ENCODE data around the gene MAP2K2. TPM values are rescaled to one million over a fixed set of nuclear protein-coding genes. Genes with fewer than 3 reads are reported as not detected.

MAP2K2 gene
- total and polyA plus RNA-seq, 4 donors = 40.3 to 72.7 (median 54.1) TPM

DNA sequence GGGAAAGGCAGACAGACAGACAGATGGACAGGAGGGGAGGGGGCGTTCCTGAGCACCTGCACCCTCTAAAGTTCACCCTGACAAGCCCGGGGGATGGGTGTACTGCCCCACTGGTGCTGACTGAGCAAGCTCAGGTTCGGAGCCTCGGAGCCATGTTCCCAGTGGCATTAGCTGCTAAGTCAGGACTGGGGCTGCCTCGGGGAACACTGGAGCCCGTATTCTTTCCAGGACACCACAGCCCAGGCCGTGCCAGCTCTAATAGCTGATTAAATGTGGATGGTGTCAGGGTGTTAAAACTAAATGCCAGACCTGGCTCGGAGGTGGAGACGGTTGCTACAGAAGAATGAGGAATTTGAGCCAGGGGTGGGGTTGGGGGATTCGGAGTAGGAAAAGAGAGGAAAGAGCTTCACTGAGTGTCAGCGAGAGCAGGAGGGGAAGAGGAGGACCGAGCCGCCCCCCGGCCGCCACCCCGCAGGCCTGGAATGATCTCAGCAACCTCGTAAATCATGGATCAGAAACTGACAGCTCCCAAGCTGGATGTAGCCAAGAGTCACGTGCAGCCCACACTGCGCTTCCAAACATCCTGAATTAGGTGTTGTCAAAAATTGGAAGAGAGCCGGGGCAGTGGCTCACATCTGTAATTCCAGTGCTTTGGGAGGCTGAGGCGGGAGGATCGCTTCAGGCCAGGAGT is 10.4 kb downstream of the MAP2K2 start:
- Histone ChIP-seq H3K27me3 (ENCODE audit: control insufficient read depth in 4 of 4, insufficient read depth in 4 of 4, low read length in 3 of 4) (no peaks in the 10 kb centered on the region), H3K9me3 (ENCODE audit: control insufficient read depth in 4 of 4, low read length in 3 of 4) (no peaks in the 10 kb centered on the region), H3K36me3 (ENCODE audit: control insufficient read depth in 4 of 4, insufficient read depth in 3 of 4, low read depth in 1 of 4, low read length in 3 of 4) (peaks cover 11 to 55% (median 14%) of the 10 kb centered on the region in 4 donors), H3K27ac (ENCODE audit: low read depth in 1 of 2, low read length in 2 of 2) (no peak overlapping the region), H3K4me1 (ENCODE audit: control insufficient read depth in 4 of 4, insufficient read depth in 4 of 4, low read length in 3 of 4) (peaks cover 0 to 4% (median 0%) of the 10 kb centered on the region in 4 donors), H3K9ac (ENCODE audit: low read depth in 1 of 2, low read length in 2 of 2) (no peak overlapping the region), H3K4me3 (ENCODE audit: low read depth in 1 of 3, low read length in 3 of 3) (no peak overlapping the region)
- WGBS = 94% methylated on average over 22 of the region's 22 CpGs
- TF ChIP-seq HNF4G (IDR thresholded peaks at IDR 0.05) (no peak), YY1 (IDR thresholded peaks at IDR 0.05) (no peak)
- TF ChIP-seq, protein P1, sequence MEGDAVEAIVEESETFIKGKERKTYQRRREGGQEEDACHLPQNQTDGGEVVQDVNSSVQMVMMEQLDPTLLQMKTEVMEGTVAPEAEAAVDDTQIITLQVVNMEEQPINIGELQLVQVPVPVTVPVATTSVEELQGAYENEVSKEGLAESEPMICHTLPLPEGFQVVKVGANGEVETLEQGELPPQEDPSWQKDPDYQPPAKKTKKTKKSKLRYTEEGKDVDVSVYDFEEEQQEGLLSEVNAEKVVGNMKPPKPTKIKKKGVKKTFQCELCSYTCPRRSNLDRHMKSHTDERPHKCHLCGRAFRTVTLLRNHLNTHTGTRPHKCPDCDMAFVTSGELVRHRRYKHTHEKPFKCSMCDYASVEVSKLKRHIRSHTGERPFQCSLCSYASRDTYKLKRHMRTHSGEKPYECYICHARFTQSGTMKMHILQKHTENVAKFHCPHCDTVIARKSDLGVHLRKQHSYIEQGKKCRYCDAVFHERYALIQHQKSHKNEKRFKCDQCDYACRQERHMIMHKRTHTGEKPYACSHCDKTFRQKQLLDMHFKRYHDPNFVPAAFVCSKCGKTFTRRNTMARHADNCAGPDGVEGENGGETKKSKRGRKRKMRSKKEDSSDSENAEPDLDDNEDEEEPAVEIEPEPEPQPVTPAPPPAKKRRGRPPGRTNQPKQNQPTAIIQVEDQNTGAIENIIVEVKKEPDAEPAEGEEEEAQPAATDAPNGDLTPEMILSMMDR (IDR thresholded peaks at IDR 0.05; ENCODE audit: low read depth, low read length, missing input control) = no peak
- TF ChIP-seq, protein P2, sequence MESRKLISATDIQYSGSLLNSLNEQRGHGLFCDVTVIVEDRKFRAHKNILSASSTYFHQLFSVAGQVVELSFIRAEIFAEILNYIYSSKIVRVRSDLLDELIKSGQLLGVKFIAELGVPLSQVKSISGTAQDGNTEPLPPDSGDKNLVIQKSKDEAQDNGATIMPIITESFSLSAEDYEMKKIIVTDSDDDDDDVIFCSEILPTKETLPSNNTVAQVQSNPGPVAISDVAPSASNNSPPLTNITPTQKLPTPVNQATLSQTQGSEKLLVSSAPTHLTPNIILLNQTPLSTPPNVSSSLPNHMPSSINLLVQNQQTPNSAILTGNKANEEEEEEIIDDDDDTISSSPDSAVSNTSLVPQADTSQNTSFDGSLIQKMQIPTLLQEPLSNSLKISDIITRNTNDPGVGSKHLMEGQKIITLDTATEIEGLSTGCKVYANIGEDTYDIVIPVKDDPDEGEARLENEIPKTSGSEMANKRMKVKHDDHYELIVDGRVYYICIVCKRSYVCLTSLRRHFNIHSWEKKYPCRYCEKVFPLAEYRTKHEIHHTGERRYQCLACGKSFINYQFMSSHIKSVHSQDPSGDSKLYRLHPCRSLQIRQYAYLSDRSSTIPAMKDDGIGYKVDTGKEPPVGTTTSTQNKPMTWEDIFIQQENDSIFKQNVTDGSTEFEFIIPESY (IDR thresholded peaks at IDR 0.05) = no peak
- no peak for DNase-seq (ENCODE audit: low spot score)

DNA sequence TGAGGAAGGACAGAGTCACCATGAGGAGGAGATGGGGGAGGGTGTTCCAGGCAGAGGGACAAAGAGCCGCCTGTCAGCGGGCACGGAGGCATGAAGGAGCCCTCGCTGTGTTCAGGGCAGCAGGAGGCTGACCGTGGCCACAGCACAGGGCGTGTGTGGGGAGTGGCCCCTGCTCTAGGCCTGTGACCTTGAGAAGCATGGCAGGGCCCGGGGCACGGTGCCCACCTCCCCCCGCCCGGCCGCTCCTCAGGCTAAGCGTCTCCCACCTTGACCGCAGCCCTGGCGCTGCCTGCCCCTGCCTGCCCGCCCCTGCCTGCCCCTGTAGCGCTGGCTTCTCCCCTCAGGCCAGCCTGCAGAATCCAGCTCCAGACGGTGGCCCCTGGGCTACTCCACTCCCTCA is 11.6 kb downstream of the MAP2K2 start:
- no peak overlapping the region for H3K9ac ChIP-seq (ENCODE audit: low read depth in 1 of 2, low read length in 2 of 2)
- H3K4me1 ChIP-seq (ENCODE audit: control insufficient read depth in 4 of 4, insufficient read depth in 4 of 4, low read length in 3 of 4) = peaks cover 0 to 4% (median 0%) of the 10 kb centered on the region in 4 donors
- peaks cover 13 to 55% (median 15%) of the 10 kb centered on the region in 4 donors for H3K36me3 ChIP-seq (ENCODE audit: control insufficient read depth in 4 of 4, insufficient read depth in 3 of 4, low read depth in 1 of 4, low read length in 3 of 4)
- no peak overlapping the region for H3K4me3 ChIP-seq (ENCODE audit: low read depth in 1 of 3, low read length in 3 of 3)
- no peak overlapping the region for H3K27ac ChIP-seq (ENCODE audit: low read depth in 1 of 2, low read length in 2 of 2)
- TF ChIP-seq YY1 (IDR thresholded peaks at IDR 0.05) (no peak), RXRA (IDR thresholded peaks at IDR 0.05) (no peak), FOXA1 (IDR thresholded peaks at IDR 0.05) (no peak), JUND (IDR thresholded peaks at IDR 0.05) (no peak), TAF1 (conservative IDR thresholded peaks at IDR 0.05) (no peak), EGR1 (IDR thresholded peaks at IDR 0.05; ENCODE audit: low read depth in 2 of 2) (no peak), RAD21 (IDR thresholded peaks at IDR 0.05) (no peak)
- whole genome bisulfite sequencing = 96% methylated on average over 17 of the region's 17 CpGs
- no peaks in the 10 kb centered on the region for H3K9me3 ChIP-seq (ENCODE audit: control insufficient read depth in 4 of 4, low read length in 3 of 4)
- no peaks in the 10 kb centered on the region for H3K27me3 ChIP-seq (ENCODE audit: control insufficient read depth in 4 of 4, insufficient read depth in 4 of 4, low read length in 3 of 4)
- no peak for DNase-seq (ENCODE audit: low spot score)

DNA sequence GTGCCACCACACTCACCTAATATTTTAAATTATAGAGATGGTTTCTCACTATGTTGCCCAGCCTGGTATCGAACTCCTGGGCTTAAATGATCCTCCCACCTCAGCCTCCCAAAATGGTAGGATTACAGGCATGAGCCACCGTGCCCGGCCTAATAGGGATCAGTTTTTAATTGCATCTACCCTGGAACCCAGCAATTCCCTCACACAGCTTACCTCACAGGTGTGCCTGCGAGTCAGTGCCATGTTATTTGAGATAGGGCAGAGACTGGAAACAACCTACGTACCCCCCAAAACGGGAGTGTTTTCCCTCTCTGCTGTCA is 14.3 kb downstream of the MAP2K2 start:
- Histone ChIP-seq H3K9ac (ENCODE audit: low read depth in 1 of 2, low read length in 2 of 2) (no peak overlapping the region), H3K27me3 (ENCODE audit: control insufficient read depth in 4 of 4, insufficient read depth in 4 of 4, low read length in 3 of 4) (no peaks in the 10 kb centered on the region), H3K27ac (ENCODE audit: low read depth in 1 of 2, low read length in 2 of 2) (no peak overlapping the region), H3K4me3 (ENCODE audit: low read depth in 1 of 3, low read length in 3 of 3) (no peak overlapping the region), H3K4me1 (ENCODE audit: control insufficient read depth in 4 of 4, insufficient read depth in 4 of 4, low read length in 3 of 4) (peaks cover 0 to 4% (median 0%) of the 10 kb centered on the region in 4 donors), H3K36me3 (ENCODE audit: control insufficient read depth in 4 of 4, insufficient read depth in 3 of 4, low read depth in 1 of 4, low read length in 3 of 4) (peaks cover 8 to 52% (median 12%) of the 10 kb centered on the region in 4 donors), H3K9me3 (ENCODE audit: control insufficient read depth in 4 of 4, low read length in 3 of 4) (no peaks in the 10 kb centered on the region)
- TF ChIP-seq RXRA (IDR thresholded peaks at IDR 0.05) = no peak
- TF ChIP-seq RAD21 (IDR thresholded peaks at IDR 0.05) = no peak
- no peak for TF ChIP-seq FOXA1 (IDR thresholded peaks at IDR 0.05)
- TF ChIP-seq, protein P3, sequence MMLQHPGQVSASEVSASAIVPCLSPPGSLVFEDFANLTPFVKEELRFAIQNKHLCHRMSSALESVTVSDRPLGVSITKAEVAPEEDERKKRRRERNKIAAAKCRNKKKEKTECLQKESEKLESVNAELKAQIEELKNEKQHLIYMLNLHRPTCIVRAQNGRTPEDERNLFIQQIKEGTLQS (IDR thresholded peaks at IDR 0.05) = no peak
- TF ChIP-seq YY1 (IDR thresholded peaks at IDR 0.05) = no peak
- TF ChIP-seq, protein P2 (IDR thresholded peaks at IDR 0.05) = no peak
- TF ChIP-seq, protein P4, sequence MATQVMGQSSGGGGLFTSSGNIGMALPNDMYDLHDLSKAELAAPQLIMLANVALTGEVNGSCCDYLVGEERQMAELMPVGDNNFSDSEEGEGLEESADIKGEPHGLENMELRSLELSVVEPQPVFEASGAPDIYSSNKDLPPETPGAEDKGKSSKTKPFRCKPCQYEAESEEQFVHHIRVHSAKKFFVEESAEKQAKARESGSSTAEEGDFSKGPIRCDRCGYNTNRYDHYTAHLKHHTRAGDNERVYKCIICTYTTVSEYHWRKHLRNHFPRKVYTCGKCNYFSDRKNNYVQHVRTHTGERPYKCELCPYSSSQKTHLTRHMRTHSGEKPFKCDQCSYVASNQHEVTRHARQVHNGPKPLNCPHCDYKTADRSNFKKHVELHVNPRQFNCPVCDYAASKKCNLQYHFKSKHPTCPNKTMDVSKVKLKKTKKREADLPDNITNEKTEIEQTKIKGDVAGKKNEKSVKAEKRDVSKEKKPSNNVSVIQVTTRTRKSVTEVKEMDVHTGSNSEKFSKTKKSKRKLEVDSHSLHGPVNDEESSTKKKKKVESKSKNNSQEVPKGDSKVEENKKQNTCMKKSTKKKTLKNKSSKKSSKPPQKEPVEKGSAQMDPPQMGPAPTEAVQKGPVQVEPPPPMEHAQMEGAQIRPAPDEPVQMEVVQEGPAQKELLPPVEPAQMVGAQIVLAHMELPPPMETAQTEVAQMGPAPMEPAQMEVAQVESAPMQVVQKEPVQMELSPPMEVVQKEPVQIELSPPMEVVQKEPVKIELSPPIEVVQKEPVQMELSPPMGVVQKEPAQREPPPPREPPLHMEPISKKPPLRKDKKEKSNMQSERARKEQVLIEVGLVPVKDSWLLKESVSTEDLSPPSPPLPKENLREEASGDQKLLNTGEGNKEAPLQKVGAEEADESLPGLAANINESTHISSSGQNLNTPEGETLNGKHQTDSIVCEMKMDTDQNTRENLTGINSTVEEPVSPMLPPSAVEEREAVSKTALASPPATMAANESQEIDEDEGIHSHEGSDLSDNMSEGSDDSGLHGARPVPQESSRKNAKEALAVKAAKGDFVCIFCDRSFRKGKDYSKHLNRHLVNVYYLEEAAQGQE (IDR thresholded peaks at IDR 0.05) = no peak
- no peak for TF ChIP-seq JUND (IDR thresholded peaks at IDR 0.05)
- TF ChIP-seq TAF1 (conservative IDR thresholded peaks at IDR 0.05) = no peak
- TF ChIP-seq FOXA2 (IDR thresholded peaks at IDR 0.05) = no peak
- no peak for TF ChIP-seq NR2F2 (IDR thresholded peaks at IDR 0.05)
- no peak for TF ChIP-seq EGR1 (IDR thresholded peaks at IDR 0.05; ENCODE audit: low read depth in 2 of 2)
- TF ChIP-seq, protein P5, sequence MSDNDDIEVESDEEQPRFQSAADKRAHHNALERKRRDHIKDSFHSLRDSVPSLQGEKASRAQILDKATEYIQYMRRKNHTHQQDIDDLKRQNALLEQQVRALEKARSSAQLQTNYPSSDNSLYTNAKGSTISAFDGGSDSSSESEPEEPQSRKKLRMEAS (IDR thresholded peaks at IDR 0.05) = no peak
- DNase-seq (ENCODE audit: low spot score) = no peak
- 94% methylated on average over 6 of the region's 6 CpGs for WGBS

All from liver (tissue), 9 donors.